ENCODE results near the gene GREB1.

GREB1 gene

GRCh38 chr2:11533278-11534070 is at the start of gene GREB1:
Gene GREB1, plus strand, starts transcription at chr2:11534045. Its CDS starts 22,570 bp downstream, at chr2:11556615.
- no peak for DNase-seq

- no peak for DNase-seq
Observed at GRCh38 chr2:11488809-11489208, 45.0 kb upstream of the GREB1 start.

- no peak for DNase-seq
Observed at GRCh38 chr2:11490194-11490593, 43.7 kb upstream of the GREB1 start.

GRCh38 chr2:11491348-11491933 is 42.4 kb upstream of the GREB1 start:
- no peak for DNase-seq

GRCh38 chr2:11492244-11492643 is 41.6 kb upstream of the GREB1 start:
- no peak for DNase-seq

GRCh38 chr2:11492720-11493119 is 41.1 kb upstream of the GREB1 start:
- no peak for DNase-seq

GRCh38 chr2:11493282-11493681 is 40.6 kb upstream of the GREB1 start:
- no peak for DNase-seq

GRCh38 chr2:11494310-11494709 is 39.5 kb upstream of the GREB1 start:
- no peak for DNase-seq

GRCh38 chr2:11495844-11496681 is 37.8 kb upstream of the GREB1 start:
- no peak for DNase-seq

GRCh38 chr2:11498543-11499034 is 35.3 kb upstream of the GREB1 start:
- DNase-seq, result no peak

- DNase-seq, result no peak
Observed at GRCh38 chr2:11499081-11499743, 34.6 kb upstream of the GREB1 start.

GRCh38 chr2:11500702-11501303 is 33.0 kb upstream of the GREB1 start:
- no peak for DNase-seq

GRCh38 chr2:11502740-11503292 is 31.0 kb upstream of the GREB1 start:
- no peak for DNase-seq

GRCh38 chr2:11503354-11503927 is 30.4 kb upstream of the GREB1 start:
- no peak for DNase-seq

- DNase-seq, result no peak
Observed at GRCh38 chr2:11505652-11506610, 27.9 kb upstream of the GREB1 start.

- DNase-seq, result no peak
Observed at GRCh38 chr2:11506611-11506969, 27.3 kb upstream of the GREB1 start.

- DNase-seq, result no peak
Observed at GRCh38 chr2:11507517-11507916, 26.3 kb upstream of the GREB1 start.

- no peak for DNase-seq
Observed at GRCh38 chr2:11508279-11508678, 25.6 kb upstream of the GREB1 start.

- DNase-seq, result no peak
Observed at GRCh38 chr2:11509657-11510360, 24.0 kb upstream of the GREB1 start.

- no peak for DNase-seq
Observed at GRCh38 chr2:11512431-11512830, 21.4 kb upstream of the GREB1 start.

Measured in amniotic stem cell (primary cell).